DND-41 (cell line): ENCODE data around the gene DAD1.

Source experiments
- EZH2 ChIP-seq: IDR thresholded peaks from 3 replicates; pipeline ENCODE4 v1.6.1; 2012; ENCODE audit warnings: borderline replicate concordance, low read depth, mild to moderate bottlenecking, moderate library complexity, low read length, inconsistent platforms; ENCODE audit not compliant: severe bottlenecking
- TF ChIP-seq, protein P1 (sequence below): IDR thresholded peaks from 2 replicates; pipeline ENCODE4 v1.5.1; 2012; ENCODE audit warnings: borderline replicate concordance, low read length, moderate library complexity, mild to moderate bottlenecking; ENCODE audit not compliant: poor library complexity, severe bottlenecking; ENCODE audit errors: extremely low read depth

- no peak for TF ChIP-seq EZH2
- TF ChIP-seq, protein P1, sequence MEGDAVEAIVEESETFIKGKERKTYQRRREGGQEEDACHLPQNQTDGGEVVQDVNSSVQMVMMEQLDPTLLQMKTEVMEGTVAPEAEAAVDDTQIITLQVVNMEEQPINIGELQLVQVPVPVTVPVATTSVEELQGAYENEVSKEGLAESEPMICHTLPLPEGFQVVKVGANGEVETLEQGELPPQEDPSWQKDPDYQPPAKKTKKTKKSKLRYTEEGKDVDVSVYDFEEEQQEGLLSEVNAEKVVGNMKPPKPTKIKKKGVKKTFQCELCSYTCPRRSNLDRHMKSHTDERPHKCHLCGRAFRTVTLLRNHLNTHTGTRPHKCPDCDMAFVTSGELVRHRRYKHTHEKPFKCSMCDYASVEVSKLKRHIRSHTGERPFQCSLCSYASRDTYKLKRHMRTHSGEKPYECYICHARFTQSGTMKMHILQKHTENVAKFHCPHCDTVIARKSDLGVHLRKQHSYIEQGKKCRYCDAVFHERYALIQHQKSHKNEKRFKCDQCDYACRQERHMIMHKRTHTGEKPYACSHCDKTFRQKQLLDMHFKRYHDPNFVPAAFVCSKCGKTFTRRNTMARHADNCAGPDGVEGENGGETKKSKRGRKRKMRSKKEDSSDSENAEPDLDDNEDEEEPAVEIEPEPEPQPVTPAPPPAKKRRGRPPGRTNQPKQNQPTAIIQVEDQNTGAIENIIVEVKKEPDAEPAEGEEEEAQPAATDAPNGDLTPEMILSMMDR = no peak
These were observed 25.0 kb downstream of the DAD1 start for GRCh38 chr14:22563987-22564386.
